Lower leg skin (tissue), 3 donors: Measurements from ENCODE around the gene TRMT2A.

ENCODE experiments used
- CTCF ChIP-seq, 3 donors: fragments of 450-650 bp; IDR thresholded peaks; one replicate each; pipeline ENCODE4 v1.5.1; 2016; ENCODE audit warnings: antibody characterized with exemption in 3 of 3, mild to moderate bottlenecking in 3 of 3, moderate library complexity in 2 of 3
- POLR2A ChIP-seq, 2 donors: fragments of 450-650 bp; IDR thresholded peaks; one replicate each; pipeline ENCODE4 v1.6.1; 2016 to 2017; ENCODE audit warnings: antibody characterized with exemption in 2 of 2, mild to moderate bottlenecking in 1 of 2, moderate library complexity in 1 of 2

- TF ChIP-seq CTCF (IDR thresholded peaks at IDR 0.05) (no peak), POLR2A (IDR thresholded peaks at IDR 0.05) (no peak)
Observed at GRCh38 chr22:20111689-20112622, 5.1 kb downstream of the TRMT2A start.
